ENCODE data around the gene EEF1AKMT2.

The EEF1AKMT2 gene

GRCh38 chr10:124717911-124718741 is 73.6 kb downstream of the EEF1AKMT2 start:
- DNase-seq: no peak

- no peak for DNase-seq
These were observed 74.5 kb downstream of the EEF1AKMT2 start for GRCh38 chr10:124717041-124717757.

- no peak for DNase-seq
These were observed 75.3 kb downstream of the EEF1AKMT2 start for GRCh38 chr10:124716369-124716768.

GRCh38 chr10:124715439-124715838 is 76.2 kb downstream of the EEF1AKMT2 start:
- no peak for DNase-seq

- no peak for DNase-seq
These were observed 77.9 kb downstream of the EEF1AKMT2 start for GRCh38 chr10:124713679-124714255.

- no peak for DNase-seq
These were observed 78.8 kb downstream of the EEF1AKMT2 start for GRCh38 chr10:124712704-124713407.

- DNase-seq: no peak
These were observed 80.5 kb downstream of the EEF1AKMT2 start for GRCh38 chr10:124711145-124711544.

- no peak for DNase-seq
These were observed 81.3 kb downstream of the EEF1AKMT2 start for GRCh38 chr10:124710266-124710881.

GRCh38 chr10:124709861-124710260 is 81.8 kb downstream of the EEF1AKMT2 start:
- DNase-seq: no peak

- no peak for DNase-seq
These were observed 82.7 kb downstream of the EEF1AKMT2 start for GRCh38 chr10:124708922-124709520.

GRCh38 chr10:124708246-124708779 is 83.4 kb downstream of the EEF1AKMT2 start:
- no peak for DNase-seq

Data from NCI-H345 (cell line).